Astrocyte of the cerebellum (primary cell): ENCODE data around the gene HECTD4.

Experiments used
- DNase-seq: peaks from one replicate; pipeline ENCODE4 v3.0.0-alpha.2; 2011; ENCODE audit warnings: low read depth
- H3K4me3 ChIP-seq: 2 replicates; pipeline ENCODE4 v1.5.1; 2011; ENCODE audit warnings: mild to moderate bottlenecking, low read depth, low read length, moderate library complexity
- in situ Hi-C: cut with HindIII; loops from 2 replicates; pipeline ENCODE4 v1.10.0; 2017; ENCODE audit warnings: low sequenced_read_pairs
- TF ChIP-seq, protein P1 (sequence below): IDR thresholded peaks from 2 replicates; pipeline ENCODE4 v1.5.1; 2012; ENCODE audit warnings: low read length, low read depth, moderate library complexity, mild to moderate bottlenecking; ENCODE audit errors: missing control alignments

Gene HECTD4

DNA sequence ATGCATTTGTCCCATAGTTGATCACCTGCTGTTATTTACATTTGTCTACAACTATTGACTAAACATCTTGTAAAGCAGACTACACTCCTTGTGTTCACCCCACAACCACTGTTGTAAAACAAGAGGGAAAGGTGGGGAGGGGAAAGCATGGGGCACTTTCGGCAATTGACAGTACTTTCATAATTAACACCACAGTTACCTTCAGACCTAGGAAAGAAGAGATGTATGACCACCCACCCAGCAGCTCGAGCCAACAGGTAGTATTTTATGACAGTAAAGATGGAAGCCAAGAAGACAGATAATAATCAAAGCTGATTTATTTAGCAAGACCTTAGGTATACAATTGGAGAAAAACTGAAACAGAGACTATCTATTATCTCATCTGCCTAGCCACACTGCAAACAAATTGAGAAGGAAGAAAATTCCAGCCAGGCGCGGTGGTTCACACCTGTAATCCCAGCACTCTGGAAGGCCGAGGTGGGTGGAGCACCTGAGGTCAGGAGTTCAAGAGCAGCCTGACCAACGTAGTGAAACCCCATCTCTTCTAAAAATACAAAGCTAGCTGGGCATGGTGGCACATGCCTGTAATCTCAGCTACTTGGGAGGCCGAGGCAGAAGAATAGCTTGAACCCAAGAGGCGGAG lies 11.2 kb downstream of the HECTD4 start:
- DNase-seq, result no peak
- TF ChIP-seq, protein P1, sequence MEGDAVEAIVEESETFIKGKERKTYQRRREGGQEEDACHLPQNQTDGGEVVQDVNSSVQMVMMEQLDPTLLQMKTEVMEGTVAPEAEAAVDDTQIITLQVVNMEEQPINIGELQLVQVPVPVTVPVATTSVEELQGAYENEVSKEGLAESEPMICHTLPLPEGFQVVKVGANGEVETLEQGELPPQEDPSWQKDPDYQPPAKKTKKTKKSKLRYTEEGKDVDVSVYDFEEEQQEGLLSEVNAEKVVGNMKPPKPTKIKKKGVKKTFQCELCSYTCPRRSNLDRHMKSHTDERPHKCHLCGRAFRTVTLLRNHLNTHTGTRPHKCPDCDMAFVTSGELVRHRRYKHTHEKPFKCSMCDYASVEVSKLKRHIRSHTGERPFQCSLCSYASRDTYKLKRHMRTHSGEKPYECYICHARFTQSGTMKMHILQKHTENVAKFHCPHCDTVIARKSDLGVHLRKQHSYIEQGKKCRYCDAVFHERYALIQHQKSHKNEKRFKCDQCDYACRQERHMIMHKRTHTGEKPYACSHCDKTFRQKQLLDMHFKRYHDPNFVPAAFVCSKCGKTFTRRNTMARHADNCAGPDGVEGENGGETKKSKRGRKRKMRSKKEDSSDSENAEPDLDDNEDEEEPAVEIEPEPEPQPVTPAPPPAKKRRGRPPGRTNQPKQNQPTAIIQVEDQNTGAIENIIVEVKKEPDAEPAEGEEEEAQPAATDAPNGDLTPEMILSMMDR, result no peak
- in situ Hi-C loops, result no loop called here
- no peak overlapping the region for H3K4me3 ChIP-seq

- TF ChIP-seq, protein P1, result no peak
- in situ Hi-C loops, result no loop called here
- H3K4me3 ChIP-seq, result no peak overlapping the region
- no peak for DNase-seq
Observed at GRCh38 chr12:112370199-112370598, 12.0 kb downstream of the HECTD4 start.

DNA sequence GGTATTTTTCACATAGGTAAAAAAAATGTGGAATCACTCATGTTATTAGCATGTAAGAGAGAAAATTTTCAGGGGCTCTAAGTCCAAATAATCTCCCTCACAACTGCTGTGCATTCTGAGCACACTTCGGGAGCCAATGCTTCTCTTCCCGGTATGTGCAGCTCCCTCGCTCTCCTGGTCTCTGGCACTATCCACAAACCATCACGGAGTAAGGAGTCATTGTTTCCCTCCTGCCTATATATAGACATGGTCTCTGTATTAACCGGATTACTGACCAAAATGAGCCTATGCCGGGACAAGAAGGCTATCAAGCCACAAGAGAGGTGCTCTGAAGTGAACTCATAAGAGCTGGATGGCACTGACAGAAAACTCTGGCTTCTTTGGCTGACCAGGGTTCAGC lies 13.4 kb downstream of the HECTD4 start:
- in situ Hi-C loops, result no loop called here
- no peak for DNase-seq
- H3K4me3 ChIP-seq, result no peak overlapping the region
- TF ChIP-seq, protein P1, result no peak

DNA sequence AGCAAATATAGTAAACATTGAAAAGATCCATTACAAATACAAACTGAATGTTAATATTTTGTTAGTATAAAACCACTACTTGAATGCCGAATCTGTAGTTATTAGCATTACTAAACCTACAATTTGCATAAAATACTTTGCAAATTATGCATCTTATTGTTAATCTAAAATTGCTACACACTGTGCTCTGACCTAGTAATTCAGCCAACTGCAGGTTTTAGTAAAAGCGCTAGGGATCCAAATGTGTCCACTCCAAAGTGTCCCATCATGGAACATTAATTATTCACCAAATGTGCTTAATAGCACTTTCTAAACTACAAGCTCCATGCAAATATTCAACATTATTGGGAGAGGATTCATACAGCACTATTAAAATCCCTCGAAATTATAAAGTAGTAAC lies 14.3 kb downstream of the HECTD4 start:
- in situ Hi-C loops, result no loop called here
- no peak for DNase-seq
- H3K4me3 ChIP-seq, result no peak overlapping the region
- TF ChIP-seq, protein P1, result no peak

GRCh38 chr12:112362310-112362709 lies 19.9 kb downstream of the HECTD4 start:
- TF ChIP-seq, protein P1, result no peak
- no peak overlapping the region for H3K4me3 ChIP-seq
- in situ Hi-C loops, result no loop called here
- DNase-seq, result no peak

- H3K4me3 ChIP-seq, result no peak overlapping the region
- no peak for DNase-seq
- TF ChIP-seq, protein P1, result no peak
- in situ Hi-C loops, result no loop called here
Observed at GRCh38 chr12:112361271-112361670, 21.0 kb downstream of the HECTD4 start.
